Activated naive CD4-positive, alpha-beta T cell (primary cell): Measurements from ENCODE around the gene LDAH.
"Not testable (repeated sequence)": the region's sequence is repeated elsewhere in the genome, so short reads cannot be mapped to it uniquely, and the experiment has no call there.

Experiments
- DNase-seq, 4 experiments: peaks; one replicate each; lab custom pipeline; 2025; lab: John Stamatoyannopoulos, UW

Gene LDAH

DNA sequence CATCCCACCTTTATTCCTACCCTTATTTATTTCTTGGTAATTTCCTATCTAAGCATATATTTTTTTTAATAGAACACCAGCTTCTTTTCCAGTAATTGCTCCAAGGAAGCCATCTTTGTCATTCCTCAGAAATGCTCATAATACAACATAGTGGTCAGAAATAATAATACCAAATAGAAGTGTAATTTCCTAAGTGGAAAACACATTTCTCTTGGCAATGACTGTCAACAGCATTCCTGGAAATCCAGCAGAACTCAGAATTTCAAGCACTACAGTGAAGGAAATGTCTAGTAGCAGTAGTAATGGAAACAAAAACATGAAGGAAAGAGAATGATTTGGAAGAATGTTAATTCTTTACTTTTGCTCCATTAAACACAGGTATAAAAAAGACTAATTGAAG, 99.4 kb downstream of the LDAH start:
- DNase-seq, result no peak

GRCh38 chr2:20722592-20723240, 100.2 kb downstream of the LDAH start:
- DNase-seq, result no peak

- DNase-seq, result no peak
Observed at GRCh38 chr2:20717641-20718040, 105.3 kb downstream of the LDAH start.

- DNase-seq, result not testable (repeated sequence)
Observed at GRCh38 chr2:20716164-20716563, 106.7 kb downstream of the LDAH start.

GRCh38 chr2:20714412-20714811, 108.5 kb downstream of the LDAH start:
- not testable (repeated sequence) for DNase-seq

DNA sequence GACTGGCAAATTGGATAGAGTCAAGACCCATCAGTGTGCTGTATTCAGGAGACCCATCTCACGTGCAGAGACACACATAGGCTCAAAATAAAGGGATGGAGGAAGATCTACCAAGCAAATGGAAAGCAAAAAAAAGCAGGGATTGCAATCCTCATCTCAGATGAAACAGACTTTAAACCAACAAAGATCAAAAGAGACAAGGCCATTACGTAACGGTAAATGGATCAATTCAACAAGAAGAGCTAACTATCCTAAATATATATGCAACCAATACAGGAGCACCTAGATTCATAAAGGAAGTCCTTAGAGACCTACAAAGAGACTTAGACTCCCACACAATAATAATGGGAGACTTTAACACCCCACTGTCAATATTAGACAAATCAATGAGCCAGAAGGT, 109.3 kb downstream of the LDAH start:
- not testable (repeated sequence) for DNase-seq

DNA sequence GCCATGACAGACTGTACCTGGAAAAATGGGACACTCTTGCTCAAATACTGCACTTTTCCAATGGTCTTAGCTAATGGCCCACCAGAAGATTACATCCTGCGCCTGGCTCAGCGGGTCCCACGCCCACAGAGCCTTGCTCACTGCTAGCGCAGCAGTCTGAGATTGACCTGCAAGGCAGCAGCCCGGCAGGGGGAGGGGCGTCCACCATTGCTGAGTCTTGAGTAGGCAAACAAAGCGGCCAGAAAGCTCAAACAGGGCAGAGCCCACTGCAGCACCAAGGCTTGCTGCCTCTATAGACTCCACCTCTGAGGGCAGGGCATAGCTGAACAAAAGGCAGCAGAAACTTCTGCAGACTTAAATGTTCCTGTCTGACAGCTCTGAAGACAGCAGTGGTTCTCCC, 111.3 kb downstream of the LDAH start:
- DNase-seq, result not testable (repeated sequence)

- no peak for DNase-seq
Observed at GRCh38 chr2:20707601-20708000, 115.3 kb downstream of the LDAH start.

GRCh38 chr2:20706786-20707185, 116.1 kb downstream of the LDAH start:
- DNase-seq, result no peak

GRCh38 chr2:20706217-20706616, 116.7 kb downstream of the LDAH start:
- no peak for DNase-seq

DNA sequence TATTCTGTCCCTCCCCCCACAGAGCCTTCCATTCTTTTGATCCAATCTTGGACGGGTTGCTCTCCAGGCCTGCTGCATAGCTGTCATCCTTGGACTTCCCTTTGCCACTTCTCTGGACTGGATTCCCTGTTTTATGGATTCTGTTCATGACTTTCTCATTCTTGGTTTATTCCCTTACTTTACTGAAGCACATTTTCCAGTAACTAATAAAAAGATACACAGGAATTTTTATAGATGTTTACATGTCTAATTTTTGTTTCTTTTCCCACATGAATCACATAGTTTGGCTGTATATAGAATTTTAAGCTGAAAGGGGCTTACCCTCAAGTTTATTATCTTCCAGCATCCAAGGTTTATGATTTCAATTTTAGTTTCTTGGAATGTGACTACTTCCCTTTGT, 118.0 kb downstream of the LDAH start:
- DNase-seq, result no peak

DNA sequence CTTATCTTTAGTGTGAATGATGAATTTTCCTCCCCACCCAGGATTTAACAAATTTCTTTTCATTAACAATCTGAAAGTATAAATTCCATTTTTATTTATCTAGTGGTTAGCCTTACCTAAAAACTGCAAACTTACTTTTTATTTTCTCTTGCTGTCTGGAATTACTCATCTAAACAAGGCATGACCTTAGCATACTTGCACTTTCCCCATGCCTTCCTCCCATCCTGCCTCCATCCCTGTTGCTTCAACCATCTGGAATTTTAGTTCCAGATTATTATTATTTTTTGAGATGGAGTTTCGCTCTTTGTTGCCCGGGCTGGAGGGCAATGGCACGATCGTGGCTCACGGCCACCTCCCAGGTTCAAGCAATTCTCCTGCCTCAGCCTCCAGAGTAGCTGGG, 120.3 kb downstream of the LDAH start:
- DNase-seq, result no peak

DNA sequence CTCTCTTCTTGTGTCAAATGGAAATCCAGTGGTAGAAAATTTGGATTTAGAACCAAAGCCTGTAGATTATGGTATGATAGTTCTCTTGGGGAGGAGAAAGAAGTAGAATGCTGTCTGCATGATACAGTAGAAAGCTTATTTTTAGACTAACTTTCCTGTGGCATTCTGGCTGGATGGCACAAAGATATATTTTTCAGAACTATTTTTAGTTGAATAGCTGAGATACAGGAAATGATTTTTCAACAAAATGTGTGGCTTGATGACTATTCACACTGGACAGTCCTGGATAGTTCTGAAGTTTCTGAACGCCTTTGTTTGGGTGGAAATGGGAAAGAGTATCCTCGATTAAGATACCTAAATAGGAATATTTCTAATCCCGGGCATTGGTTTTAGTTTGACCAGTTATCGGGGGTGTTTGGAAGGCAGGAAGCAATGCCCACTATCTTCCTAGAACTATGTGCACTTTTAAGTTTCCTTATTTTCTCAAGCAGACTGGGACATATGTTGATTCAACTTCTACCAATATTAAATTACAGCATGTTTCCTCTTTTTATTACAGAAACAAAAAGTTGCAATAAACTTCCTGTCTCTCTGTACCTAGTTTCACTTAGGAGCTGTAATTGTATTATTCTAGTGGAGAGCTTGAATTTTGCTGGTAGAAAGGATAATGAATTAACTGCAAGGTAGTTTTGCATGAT, 123.8 kb downstream of the LDAH start:
- no peak for DNase-seq

GRCh38 chr2:20697322-20697934, 125.5 kb downstream of the LDAH start:
- DNase-seq, result no peak

- DNase-seq, result no peak
Observed at GRCh38 chr2:20696366-20696765, 126.5 kb downstream of the LDAH start.

GRCh38 chr2:20693317-20693716, 129.6 kb downstream of the LDAH start:
- DNase-seq, result no peak

GRCh38 chr2:20692081-20692480, 130.8 kb downstream of the LDAH start:
- DNase-seq, result no peak

- no peak for DNase-seq
Observed at GRCh38 chr2:20691076-20691734, 131.7 kb downstream of the LDAH start.

DNA sequence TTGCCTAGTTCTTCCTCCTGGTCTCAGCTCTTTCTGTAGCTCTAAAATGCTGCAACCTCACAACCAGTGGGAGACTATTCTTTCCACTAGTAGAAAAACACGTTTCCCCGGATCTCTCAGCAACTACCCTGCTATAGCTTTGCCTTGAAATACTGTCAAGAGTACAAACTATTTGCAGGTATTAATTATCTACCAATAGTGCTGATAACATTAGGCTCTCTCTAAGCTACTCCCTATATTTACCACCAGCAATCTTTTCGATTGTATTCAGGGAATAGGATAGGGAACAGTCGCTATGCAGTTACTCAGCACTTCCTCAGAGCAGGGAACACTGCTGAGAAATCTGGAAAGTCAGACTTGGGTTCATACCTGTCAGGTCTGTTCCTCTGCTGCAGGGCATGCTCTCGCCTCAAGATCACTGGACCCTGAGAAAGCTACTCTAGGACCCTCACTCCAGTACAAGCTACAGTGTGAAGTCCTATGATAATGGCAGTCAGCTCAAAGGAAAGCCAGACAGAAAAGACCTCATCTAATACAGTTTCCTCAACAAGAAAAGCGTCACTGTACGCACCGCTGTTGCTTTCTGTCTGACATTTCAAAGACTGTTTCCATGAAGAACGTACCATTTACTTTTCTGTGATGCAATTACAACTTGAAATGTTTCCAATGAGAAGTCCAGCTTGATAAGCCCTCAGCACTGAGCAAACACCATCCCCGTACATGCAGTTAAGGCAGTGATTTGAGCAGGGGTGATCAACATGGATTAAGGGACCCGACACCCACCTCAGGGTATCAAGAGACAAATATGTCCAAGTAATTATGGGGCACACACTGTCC, 133.3 kb downstream of the LDAH start:
- DNase-seq, result no peak

DNA sequence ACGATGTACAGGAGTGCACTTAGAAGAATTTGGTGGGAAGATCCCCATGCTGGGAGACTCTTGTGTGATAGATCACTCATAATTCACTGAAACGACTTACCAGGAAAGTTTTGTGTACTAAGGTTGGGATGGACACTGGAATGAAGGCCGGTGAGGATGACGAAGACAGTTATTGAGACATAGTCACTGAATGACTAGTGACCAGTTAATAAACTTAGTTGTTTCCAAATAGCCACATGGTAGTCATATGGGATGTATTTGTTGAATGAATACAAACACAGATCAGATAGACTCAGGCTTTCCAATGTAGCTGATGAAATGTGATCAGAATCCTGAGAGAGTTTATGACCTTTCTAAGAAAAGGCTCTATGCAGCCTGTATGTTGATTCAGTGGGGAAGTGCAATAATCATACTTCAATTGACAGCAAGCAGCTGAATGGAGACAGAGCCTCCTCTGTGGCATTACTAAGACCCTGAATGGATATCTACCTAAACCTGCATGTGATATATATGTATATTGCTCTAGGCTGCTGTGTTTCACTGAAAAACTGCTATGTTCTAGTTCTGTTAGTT, 135.6 kb downstream of the LDAH start:
- no peak for DNase-seq

DNA sequence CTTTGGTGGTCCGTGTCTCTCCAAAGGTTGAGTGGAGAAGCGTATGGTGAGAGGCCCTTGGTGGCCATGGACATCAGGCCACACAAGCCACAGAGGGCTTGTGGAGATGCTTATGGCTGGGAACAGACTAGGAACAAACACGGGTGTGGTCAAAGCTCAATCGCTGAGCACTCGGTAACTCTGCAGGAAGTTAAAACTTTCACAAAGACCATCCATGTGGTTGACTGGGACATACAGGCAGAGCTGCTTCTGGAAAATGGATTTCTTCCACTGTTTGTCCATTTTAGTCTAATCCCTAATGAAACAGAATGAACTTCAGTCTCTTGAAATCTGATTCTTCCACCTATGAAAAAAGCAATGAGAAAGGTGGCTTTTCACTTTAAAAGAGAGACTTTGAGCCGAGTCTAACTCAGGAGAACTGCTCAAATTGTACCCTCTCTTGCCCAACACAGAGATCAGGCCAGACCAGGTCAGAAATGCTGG, 138.3 kb downstream of the LDAH start:
- DNase-seq, result no peak
